LNCAP (cell line): ENCODE data around the gene TMEM126B.

ENCODE experiments used
- TF ChIP-seq, protein P1 (sequence below): fragments of 450-650 bp; IDR thresholded peaks from 2 replicates; pipeline ENCODE4 v1.5.1; 2017; ENCODE audit warnings: mild to moderate bottlenecking

TMEM126B gene

GRCh38 chr11:85668157-85668556, 39.8 kb downstream of the TMEM126B start:
- TF ChIP-seq, protein P1, sequence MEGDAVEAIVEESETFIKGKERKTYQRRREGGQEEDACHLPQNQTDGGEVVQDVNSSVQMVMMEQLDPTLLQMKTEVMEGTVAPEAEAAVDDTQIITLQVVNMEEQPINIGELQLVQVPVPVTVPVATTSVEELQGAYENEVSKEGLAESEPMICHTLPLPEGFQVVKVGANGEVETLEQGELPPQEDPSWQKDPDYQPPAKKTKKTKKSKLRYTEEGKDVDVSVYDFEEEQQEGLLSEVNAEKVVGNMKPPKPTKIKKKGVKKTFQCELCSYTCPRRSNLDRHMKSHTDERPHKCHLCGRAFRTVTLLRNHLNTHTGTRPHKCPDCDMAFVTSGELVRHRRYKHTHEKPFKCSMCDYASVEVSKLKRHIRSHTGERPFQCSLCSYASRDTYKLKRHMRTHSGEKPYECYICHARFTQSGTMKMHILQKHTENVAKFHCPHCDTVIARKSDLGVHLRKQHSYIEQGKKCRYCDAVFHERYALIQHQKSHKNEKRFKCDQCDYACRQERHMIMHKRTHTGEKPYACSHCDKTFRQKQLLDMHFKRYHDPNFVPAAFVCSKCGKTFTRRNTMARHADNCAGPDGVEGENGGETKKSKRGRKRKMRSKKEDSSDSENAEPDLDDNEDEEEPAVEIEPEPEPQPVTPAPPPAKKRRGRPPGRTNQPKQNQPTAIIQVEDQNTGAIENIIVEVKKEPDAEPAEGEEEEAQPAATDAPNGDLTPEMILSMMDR: no peak

DNA sequence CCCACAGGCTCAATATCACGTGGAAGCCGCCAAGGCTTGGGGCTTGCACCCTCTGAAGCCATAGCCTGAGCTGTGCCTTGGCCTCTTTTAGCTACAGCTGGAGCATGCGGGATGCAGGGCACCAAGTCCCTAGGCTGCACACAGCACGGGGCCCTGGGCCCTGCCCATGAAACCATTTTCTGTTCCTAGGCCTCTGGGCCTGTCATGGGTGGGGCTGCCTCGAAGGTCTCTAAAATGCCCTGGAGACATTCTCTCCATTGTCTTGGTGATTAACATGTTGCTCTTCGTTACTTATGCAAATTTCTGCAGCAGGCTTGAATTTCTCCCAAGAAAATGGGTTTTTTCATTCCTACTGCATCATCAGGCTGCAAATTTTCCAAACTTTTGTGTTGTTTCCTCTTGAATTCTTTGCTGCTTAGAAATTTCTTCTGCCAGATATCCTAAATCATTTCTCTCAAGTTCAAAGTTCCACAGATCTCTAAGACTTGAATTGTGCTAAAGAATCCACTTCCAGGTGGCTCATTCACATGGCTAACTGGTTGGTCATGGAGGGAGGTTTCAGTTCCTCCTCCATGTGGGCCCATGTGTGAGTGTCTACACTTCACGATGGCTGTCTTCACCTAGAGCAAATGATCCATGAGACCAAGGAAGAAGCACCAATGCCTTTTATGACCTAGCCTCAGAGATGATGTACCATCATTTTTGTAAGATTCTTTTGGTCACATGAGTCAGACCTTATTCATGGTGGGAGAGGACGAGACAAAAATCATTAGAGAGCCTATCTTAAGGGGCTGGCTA, 43.9 kb downstream of the TMEM126B start:
- TF ChIP-seq, protein P1: no peak

DNA sequence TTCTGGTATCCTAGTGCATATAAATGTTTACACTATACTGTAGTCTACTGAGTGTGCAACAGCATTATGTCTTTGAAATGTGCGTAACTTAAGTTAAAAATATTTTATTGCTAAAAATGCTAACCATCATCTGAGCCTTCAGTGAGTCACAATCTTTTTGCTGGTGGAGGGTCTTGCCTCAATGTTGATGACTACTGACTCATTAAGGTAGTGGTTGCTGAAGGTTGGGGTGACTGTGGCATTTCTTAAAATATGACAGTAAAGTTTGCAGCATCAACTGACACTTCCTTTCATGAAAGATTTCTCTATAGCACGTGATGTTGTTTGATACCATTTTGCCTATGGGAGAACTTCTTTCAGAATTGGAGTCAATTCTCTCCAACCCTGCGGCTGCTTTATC, 45.0 kb downstream of the TMEM126B start:
- TF ChIP-seq, protein P1: no peak

DNA sequence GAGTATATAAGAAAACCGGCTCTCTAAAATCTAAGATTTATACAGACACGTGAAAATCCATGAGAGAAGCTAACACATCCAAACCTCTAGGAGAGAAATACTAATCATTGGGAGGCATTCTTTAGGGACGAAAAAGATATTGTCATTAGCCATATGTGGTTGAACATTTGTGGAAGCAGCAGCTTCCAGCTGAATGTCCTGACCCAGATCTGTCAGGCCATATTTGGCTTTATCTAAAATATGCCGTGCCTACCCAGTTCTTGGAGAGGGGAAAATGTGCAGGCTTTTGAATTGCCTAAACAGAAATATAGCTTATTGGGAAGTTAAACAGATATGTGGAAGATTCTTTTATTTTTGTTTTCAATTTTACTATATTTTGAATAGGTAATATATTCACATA, 51.2 kb downstream of the TMEM126B start:
- TF ChIP-seq, protein P1: no peak

DNA sequence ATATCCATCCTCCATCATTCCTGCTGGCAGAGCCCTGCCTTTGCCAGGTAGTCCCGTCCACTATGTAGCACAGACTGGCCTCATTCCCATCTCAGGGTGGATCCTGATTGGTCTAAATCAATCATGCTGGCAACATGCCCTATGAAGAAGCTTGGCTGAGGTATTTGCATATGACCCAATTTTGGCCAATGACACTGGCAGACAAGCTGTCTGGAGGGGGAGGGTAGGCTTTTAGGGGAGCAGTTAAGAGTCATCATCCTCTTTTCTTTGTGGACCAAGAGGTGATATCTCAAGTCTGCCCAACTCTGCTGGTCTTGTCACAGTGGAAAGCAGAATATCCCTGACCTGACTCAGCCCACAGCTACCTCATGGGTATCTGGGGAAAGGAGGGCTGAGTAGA, 52.5 kb downstream of the TMEM126B start:
- TF ChIP-seq, protein P1: no peak

- TF ChIP-seq, protein P1: no peak
Observed at GRCh38 chr11:85682330-85683305, 54.2 kb downstream of the TMEM126B start.

GRCh38 chr11:85685125-85685819, 56.9 kb downstream of the TMEM126B start:
- TF ChIP-seq, protein P1: no peak
